Ascending aorta (tissue), 2 donors: Measurements from ENCODE around the gene RPLP2. TPM values are rescaled to one million over a fixed set of nuclear protein-coding genes. Genes with fewer than 3 reads are reported as not detected.

Source experiments
- DNase-seq, 2 donors: peaks; one replicate each; pipeline ENCODE4 v3.0.0-alpha.2; 2019; ENCODE audit warnings: low spot score in 2 of 2
- H3K27ac ChIP-seq, 2 donors: fragments of 200-600 bp; sonication (generic); one replicate each; pipeline ENCODE4 v1.5.1; 2016 to 2017; ENCODE audit warnings: mild to moderate bottlenecking in 1 of 2
- H3K27me3 ChIP-seq: fragments of 200-600 bp; sonication (generic); one replicate; pipeline ENCODE4 v1.5.1; 2017
- H3K36me3 ChIP-seq, 2 donors: fragments of 200-600 bp; sonication (generic); one replicate each; pipeline ENCODE4 v1.5.1; 2016
- H3K4me1 ChIP-seq, 2 donors: fragments of 200-600 bp; sonication (generic); one replicate each; pipeline ENCODE4 v1.5.1; 2016 to 2017; ENCODE audit warnings: mild to moderate bottlenecking in 1 of 2
- H3K4me3 ChIP-seq, 2 donors: fragments of 200-600 bp; sonication (generic); one replicate each; pipeline ENCODE4 v1.5.1; 2016 to 2017; ENCODE audit warnings: mild to moderate bottlenecking in 1 of 2
- H3K9me3 ChIP-seq, 2 donors: fragments of 200-600 bp; sonication (generic); one replicate each; pipeline ENCODE4 v1.5.1; 2016
- intact Hi-C: fragments of 100-400 bp; cut with DNase I; formaldehyde crosslinking; loops from one replicate; pipeline ENCODE4 v1.15.1; 2023
- total RNA-seq: library from RNA; depleted of rRNA; stranded (reverse); fragments of >200 nt; gene quantifications from one replicate; pipeline ENCODE4 v1.1.0, GENCODE V29; 2016
- TF ChIP-seq, protein P1 (sequence below), 3 experiments: fragments of 200-600 bp in 2 of 3; fragments of 450-650 bp in 1 of 3; sonication (generic) in 2 of 3; IDR thresholded peaks; one replicate each; pipeline ENCODE4 v1.5.1; 2016 to 2019; ENCODE audit warnings: antibody characterized with exemption in 3 of 3, mild to moderate bottlenecking in 1 of 3, moderate library complexity in 1 of 3

RPLP2 gene
- total RNA-seq, 1 donor from 2014 or later, result 897 TPM

DNA sequence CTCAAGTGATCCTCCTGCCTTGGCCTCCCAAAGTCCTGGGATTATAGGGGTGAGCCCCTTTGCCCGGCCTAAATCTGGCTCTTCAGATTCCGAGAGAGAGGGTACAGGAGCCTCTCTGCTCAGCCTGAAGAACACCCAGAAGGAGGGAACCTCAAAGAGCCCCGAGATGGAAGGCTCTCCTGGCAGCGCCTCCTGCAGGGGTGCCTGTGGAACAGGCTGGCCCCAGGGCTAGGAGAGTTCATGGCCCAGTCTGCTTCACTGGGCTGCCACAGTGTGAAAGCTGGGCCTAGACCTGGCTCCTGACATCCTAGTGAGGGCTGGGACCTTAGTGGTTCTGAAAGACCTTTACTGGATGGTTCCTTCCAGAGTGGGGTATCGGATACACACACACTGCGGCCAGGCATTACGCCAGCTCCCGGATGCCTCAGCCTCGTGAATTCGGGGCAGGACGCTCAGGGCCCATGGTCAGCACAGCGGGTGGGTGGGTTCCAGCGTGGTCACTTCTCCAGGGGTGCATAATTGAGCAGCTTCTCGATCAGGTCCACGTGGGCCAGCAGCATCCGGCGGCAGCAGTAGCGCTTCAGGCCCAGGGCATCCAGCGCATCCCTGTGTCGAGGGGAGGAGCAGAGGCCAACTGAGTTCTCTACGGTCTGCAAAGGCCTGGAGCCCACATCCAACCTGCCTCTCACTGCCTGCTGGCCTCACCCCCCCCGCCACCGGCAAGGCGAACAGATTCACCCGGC is 30.3 kb downstream of the RPLP2 start:
- no peaks in the 10 kb centered on the region for H3K9me3 ChIP-seq
- H3K36me3 ChIP-seq, result peaks cover 43 to 49% of the 10 kb centered on the region in 2 donors
- H3K27me3 ChIP-seq, result no peaks in the 10 kb centered on the region
- peak overlapping the region in 1 of 2 donors; percentile 94 for H3K4me3 ChIP-seq
- DNase-seq, result no peak
- TF ChIP-seq, protein P1, sequence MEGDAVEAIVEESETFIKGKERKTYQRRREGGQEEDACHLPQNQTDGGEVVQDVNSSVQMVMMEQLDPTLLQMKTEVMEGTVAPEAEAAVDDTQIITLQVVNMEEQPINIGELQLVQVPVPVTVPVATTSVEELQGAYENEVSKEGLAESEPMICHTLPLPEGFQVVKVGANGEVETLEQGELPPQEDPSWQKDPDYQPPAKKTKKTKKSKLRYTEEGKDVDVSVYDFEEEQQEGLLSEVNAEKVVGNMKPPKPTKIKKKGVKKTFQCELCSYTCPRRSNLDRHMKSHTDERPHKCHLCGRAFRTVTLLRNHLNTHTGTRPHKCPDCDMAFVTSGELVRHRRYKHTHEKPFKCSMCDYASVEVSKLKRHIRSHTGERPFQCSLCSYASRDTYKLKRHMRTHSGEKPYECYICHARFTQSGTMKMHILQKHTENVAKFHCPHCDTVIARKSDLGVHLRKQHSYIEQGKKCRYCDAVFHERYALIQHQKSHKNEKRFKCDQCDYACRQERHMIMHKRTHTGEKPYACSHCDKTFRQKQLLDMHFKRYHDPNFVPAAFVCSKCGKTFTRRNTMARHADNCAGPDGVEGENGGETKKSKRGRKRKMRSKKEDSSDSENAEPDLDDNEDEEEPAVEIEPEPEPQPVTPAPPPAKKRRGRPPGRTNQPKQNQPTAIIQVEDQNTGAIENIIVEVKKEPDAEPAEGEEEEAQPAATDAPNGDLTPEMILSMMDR (IDR thresholded peaks at IDR 0.05), result no peak
- no peak overlapping the region for H3K27ac ChIP-seq
- H3K4me1 ChIP-seq, result peaks cover 27 to 39% of the 10 kb centered on the region in 2 donors
- intact Hi-C loops, result loop anchor here (10.0 kb wide), 2 partner anchors 715 to 925 kb away; partner anchors contain the start of gene CTSD

DNA sequence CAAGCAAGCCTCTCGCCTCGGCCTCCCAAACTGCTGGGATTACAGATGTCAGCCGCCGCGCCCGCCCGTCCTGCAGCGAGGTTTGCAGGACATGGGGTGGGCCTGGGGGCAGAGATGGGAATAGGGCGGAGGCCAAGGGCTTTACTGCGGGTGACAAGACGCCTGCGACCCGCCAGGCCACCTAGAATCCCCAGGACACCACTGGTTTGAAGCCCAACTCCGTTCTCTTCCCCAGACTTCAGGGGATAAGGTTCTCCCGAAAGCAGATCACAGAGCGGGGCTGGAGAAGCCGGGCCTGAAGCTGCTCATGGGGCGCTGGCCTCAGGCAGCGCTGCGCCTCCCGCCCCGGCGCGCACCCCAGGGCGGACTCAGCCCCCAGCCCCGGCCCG is 32.2 kb downstream of the RPLP2 start:
- Histone ChIP-seq H3K27me3 (no peaks in the 10 kb centered on the region), H3K4me3 (peak overlapping the region; percentile 94 to 98)
- intact Hi-C loops, result loop anchor here (10.0 kb wide), 2 partner anchors 713 to 923 kb away; partner anchors contain the start of gene CTSD

DNA sequence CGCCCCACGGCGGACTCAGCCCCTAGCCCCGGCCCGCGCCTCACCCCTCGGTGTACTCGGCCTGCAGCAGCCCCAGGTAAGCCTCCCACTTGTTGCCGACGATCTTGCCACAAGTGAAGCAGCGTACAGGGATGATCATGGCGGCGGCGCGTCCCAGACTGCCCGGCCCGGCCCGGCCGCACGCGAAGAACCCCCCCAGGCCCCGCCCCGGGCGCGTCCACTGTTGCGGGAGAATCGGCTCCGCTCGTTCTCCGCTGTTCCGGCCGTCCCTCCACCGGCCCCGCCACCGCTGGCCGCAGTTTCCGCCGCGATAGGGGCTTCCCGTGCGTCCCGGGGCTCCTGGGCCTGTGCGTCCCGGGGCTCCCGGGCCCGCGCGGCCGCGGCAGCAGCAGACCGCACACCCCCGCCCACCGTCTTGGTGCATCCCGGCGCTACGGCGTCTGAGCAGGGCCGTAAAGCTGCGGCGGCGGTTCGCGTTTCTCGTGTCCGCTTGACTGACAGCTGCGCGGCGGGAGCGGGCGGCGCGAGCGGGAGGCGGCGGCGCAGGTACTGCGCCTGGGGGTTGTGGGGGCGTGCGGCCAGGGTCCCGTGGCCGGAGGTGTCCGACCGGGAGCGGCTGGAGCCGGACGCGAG is 32.7 kb downstream of the RPLP2 start, which contains the start of the genes POLR2L and TSPAN4:
Gene POLR2L, minus strand, starts transcription at position 160 of the 633 bp plus-strand sequence. Its CDS starts 21 bp downstream, at position 139.
Gene TSPAN4, plus strand, starts transcription at position 483 of the 633 bp plus-strand sequence. CDS start 7,453 bp downstream, outside the sequence.
- Histone ChIP-seq H3K27me3 (no peaks in the 10 kb centered on the region), H3K4me3 (peak within 1 kb of the TSS; percentile 94 to 98), H3K4me1 (peaks cover 36 to 41% of the 10 kb centered on the region in 2 donors), H3K9me3 (no peaks in the 10 kb centered on the region), H3K27ac (peak within 1 kb of the TSS; percentile 92 to 95), H3K36me3 (peaks cover 28 to 32% of the 10 kb centered on the region in 2 donors)
- TF ChIP-seq, protein P1 (IDR thresholded peaks at IDR 0.05), result no peak
- peak in 1 of 2 donors; percentile 93 for DNase-seq
- intact Hi-C loops, result loop anchor here (10.0 kb wide), 2 partner anchors 712 to 922 kb away; partner anchors contain the start of gene CTSD

More for the DNA sequence above, 32.2 kb downstream of the RPLP2 start:
- Histone ChIP-seq H3K27ac (peak overlapping the region; percentile 92 to 95), H3K4me1 (peaks cover 36 to 41% of the 10 kb centered on the region in 2 donors), H3K36me3 (peaks cover 33 to 37% of the 10 kb centered on the region in 2 donors), H3K9me3 (no peaks in the 10 kb centered on the region)
- TF ChIP-seq, protein P1 (IDR thresholded peaks at IDR 0.05), result no peak
- no peak for DNase-seq

DNA sequence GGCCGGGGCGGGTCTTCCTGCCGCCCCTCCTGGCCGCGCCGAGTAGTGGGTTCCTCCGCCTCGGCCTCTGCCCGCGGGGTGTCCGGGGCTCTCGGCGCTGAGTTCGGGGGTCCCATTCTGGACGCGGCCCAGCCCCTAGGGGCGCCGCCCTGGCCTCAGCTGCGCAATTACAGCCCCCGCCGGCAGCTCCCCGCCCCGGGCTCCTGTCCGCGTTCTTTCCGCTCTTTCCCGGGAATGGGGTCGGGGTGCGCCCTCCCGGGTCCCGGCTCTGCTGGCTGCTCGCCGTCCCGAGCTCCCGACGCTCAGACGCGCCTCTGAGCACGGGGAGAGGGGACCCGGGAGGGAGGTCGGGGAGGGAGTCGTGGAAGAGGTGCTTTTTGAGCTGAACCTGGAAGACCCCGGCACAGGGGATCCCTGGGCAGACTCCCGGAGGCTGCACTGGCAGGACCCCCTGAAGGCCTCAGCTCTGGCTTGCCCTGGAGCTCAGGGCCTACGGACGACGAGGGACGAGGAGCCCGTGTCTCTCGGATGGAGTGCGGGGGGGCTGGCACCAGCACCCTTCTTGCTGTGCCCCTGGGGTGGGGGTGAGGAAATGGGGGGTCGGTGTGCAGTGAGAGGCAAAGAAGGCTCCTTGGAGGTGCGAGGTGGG is 33.4 kb downstream of the RPLP2 start:
- Histone ChIP-seq H3K36me3 (peaks cover 20 to 24% of the 10 kb centered on the region in 2 donors), H3K4me1 (peaks cover 39 to 44% of the 10 kb centered on the region in 2 donors), H3K4me3 (peak overlapping the region; percentile 94 to 98), H3K27me3 (no peaks in the 10 kb centered on the region), H3K9me3 (no peaks in the 10 kb centered on the region), H3K27ac (peak overlapping the region; percentile 92 to 95)
- intact Hi-C loops, result loop anchor here (10.0 kb wide), 2 partner anchors 712 to 922 kb away; partner anchors contain the start of gene CTSD
- no peak for DNase-seq
- TF ChIP-seq, protein P1 (IDR thresholded peaks at IDR 0.05), result no peak
